Stimulated activated CD4-positive, alpha-beta T cell treated with anti-CD3 and anti-CD28 coated beads, Interleukin-15, amount 100 ng/mL, for 48 hours (primary cell): ENCODE results near the gene KRR1.
"Not testable (repeated sequence)": the region's sequence is repeated elsewhere in the genome, so short reads cannot be mapped to it uniquely, and the experiment has no call there.

Source experiments
- DNase-seq, 2 donors: peaks; one replicate each; pipeline ENCODE4 v3.0.0-alpha.2; 2020; ENCODE audit warnings: low read depth in 2 of 2

Gene KRR1

GRCh38 chr12:75477137-75477536, 34.3 kb downstream of the KRR1 start:
- no peak for DNase-seq

DNA sequence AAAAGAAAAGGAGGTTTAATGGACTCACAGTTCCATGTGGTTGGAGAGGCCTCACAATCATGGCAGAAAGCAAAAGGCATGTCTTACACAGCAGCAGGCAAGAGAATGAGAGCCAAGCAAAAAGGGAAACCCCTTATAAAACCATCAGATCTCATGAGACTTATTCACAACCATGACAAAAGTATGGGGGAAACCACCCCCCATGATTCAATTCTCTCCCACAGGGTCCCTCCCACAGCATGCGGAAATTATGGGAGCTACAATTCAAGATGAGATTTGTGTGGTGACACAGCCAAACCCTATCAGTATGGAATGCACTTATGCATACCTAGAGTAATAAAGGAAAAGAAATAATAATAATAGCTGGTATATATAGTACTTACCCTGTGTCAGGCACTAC, 35.3 kb downstream of the KRR1 start:
- DNase-seq: peak; percentile 12 to 41

- DNase-seq: no peak
These were observed 37.3 kb downstream of the KRR1 start for GRCh38 chr12:75474116-75474515.

DNA sequence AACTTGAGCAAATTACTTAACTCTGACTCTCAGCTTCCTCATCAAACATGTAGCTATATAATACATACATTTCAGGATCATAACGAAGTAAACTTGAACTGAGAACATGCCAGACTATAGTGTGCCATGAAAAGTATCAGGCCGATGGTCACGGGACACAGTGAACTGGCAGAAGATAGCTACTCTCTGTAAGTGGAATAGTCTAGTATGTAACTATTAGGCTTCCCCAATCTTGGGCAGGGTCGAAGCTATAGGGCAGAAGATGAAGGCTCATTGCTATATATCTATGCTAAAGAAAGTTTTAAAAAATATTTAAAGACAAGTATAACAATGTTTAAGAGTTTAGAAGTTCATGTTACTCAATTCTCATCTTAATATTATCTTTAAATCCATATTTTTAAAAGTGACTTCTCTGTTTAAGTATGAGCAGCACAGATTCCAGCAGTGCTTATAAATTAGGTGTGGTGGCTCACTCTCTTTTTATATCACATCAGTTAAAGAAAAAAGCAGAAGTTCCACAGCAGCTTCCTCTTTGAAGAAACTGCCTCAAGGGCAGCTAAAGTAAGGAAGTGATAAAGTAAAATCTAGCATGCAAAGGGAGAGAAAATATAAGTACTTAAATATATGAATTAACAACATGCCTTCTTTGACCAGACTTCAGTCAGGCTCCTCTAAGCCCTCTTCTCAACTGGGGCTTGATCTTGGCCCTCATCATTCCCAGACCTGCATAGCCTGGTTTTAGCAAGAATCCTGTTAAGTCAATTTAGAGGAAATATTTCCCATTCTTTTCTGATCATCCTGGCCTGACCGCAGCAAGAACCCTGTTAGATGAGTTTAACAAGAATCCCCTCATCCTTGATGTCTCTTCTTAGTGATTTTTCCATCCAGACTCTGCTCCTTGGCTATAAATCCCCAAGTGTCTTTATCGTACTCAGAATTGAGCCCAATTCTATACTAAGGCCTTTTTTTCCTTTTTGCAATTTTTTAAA, 39.2 kb downstream of the KRR1 start:
- no peak for DNase-seq

DNA sequence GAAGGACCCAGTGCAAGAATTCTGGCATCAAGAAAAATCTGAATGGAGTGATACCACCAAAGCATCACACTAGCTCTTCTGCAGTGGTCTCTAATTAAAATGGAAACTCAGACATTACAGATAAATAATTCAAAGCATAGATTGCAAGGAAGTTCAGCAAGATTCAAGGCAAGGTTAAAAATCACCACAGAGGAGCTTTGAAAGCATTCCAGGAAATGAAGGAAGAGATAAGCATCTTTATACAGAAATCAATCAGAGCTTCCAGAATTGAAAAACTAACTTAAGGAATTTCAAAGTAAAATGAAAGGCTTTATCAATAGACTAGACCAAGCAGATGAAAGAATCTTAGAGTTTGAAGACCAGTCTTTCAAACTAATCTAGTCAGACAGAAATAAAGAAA, 51.2 kb downstream of the KRR1 start:
- DNase-seq: no peak

GRCh38 chr12:75459755-75460154, 51.7 kb downstream of the KRR1 start:
- no peak for DNase-seq

- not testable (repeated sequence) for DNase-seq
These were observed 53.5 kb downstream of the KRR1 start for GRCh38 chr12:75457866-75458265.

GRCh38 chr12:75457191-75457590, 54.2 kb downstream of the KRR1 start:
- no peak for DNase-seq

DNA sequence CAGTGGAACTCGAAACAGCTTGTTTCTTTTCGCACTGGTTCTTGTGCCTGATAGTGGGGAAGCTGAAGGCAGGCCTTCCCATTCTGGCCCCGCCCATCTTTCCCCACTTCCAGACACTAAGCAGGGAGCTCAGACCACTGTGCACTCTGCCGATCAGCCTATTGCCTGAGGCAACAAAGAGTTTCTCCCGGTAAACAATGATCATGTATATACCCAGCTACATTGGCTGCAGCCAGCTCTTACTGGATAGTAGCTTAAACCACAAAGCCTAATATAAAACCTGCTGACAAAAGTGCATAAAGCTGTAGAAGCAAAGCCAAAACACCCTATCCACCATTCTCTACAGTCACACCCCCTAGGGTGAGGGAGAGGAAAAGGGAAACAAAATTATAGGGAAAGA, 55.6 kb downstream of the KRR1 start:
- DNase-seq: no peak

GRCh38 chr12:75452675-75453330, 58.6 kb downstream of the KRR1 start:
- DNase-seq: no peak

DNA sequence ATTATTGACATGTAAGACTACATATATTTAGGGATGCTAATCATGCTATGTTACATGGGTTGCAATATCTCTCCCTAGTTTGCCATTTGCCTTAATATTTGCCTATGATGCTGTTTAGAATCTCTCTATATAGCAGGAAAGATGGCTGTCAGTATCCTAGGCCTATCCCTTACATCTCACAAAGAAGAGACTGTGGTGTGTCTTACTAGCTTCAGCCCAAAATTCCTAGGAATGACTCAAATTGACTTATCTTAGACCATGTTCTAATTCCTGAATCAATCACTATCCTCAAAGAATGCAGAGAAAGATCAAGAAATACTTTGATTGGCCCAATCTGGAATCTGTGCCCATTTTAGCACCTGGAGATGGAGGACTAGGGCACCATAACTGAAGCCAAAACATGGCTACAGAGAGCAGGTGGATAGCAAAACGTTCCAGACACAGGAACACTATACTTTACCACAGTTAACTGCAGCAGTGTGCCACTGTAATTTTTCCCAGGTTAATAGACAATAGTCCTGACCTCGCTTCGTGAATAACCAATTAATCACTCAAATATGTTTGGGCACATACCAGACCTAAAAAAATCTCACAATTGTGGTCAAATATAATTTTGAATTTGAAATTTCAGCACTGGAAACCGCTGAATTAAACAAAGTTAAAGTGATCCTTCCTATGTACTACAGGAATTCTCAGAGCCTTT, 63.6 kb downstream of the KRR1 start:
- DNase-seq: no peak

DNA sequence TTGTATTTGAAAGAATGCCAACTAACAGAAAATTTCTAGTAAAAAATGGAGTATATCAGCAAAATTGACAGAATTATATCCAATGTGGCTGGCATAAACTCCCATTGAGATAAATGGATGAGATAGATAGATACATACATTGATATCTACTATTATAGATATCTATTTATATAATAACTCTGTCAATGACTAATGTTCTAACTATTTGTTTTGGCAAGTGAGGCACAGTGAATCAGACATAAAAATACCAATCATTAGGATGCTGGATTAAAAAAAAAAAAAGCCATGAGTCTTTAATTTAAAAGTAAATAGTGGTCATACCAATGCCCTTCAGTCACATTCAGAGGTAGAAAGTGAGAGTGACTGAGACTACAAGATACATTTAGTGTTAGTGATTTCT, 64.6 kb downstream of the KRR1 start:
- no peak for DNase-seq

DNA sequence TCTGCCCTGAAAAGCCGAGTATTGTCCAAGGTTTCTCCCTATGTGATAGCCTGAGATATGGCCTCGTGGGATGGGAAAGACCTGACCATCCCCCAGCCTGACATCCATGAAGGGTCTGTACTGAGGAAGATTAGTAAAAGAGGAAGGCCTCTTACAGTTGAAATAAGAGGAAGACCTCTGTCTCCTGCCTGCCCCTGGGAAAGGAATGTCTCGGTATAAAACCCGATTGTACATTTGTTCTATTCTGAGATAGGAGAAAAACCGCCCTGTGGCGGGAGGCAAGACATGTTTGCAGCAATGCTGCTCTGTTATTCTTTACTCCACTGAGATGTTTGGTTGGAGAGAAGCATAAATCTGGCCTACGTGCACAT, 66.3 kb downstream of the KRR1 start:
- DNase-seq: not testable (repeated sequence)

GRCh38 chr12:75444429-75445136, 66.8 kb downstream of the KRR1 start:
- no peak for DNase-seq

DNA sequence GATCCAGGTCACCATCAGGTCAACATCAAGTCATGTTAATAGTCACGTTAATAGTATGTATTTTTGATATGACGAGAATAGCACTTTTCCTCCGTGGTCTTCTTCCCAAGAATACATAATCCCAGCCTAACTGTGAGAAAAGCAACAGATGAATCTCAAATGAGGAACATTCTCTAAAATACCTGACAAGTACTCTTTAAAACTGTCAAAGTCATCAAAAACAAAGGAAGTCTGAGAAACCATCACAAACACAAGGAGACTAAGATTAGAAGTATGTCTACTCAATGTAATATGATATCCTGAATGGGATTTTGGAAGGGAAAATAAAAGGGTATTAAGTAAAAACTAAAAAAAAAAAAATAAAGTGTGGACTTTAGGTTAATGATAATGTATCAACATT, 67.7 kb downstream of the KRR1 start:
- no peak for DNase-seq

DNA sequence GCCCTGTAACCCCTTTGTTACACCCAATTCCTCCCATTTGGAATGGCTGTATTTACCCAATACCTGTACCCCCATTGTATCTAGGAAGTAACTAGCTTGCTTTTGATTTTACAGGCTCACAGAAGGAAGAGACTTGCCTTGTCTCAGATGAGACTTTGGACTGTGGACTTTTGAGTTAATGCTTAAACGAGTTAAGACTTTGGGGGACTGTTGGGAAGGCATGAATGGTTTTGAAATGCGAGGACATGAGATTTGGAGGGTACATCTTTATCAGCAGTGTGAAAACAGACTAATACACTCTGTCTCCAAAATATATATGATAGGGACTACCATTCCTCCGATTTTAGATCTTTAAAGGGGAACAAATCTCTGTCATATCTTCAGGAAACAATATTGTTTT, 69.0 kb downstream of the KRR1 start:
- not testable (repeated sequence) for DNase-seq

- not testable (repeated sequence) for DNase-seq
These were observed 69.5 kb downstream of the KRR1 start for GRCh38 chr12:75441687-75442449.
